HepG2 (cell line): Measurements from ENCODE around the gene PSMD3. TPM values are rescaled to one million over a fixed set of nuclear protein-coding genes. Genes with fewer than 3 reads are reported as not detected.

Experiments used
- ADNP ChIP-seq: sonication (generic); formaldehyde crosslinking; IDR thresholded peaks from 2 replicates; pipeline ENCODE4 v1.4.0; 2020; ENCODE audit warnings: missing genetic modification reagents
- DNMT3B ChIP-seq: conservative IDR thresholded peaks from 2 replicates; pipeline ENCODE4 v1.6.1; 2016; ENCODE audit warnings: missing biosample characterization, control low read depth
- HHEX ChIP-seq: IDR thresholded peaks from 2 replicates; pipeline ENCODE4 v1.6.1; 2016; ENCODE audit warnings: control low read depth
- SMARCE1 ChIP-seq: fragments of 450-650 bp; IDR thresholded peaks from 2 replicates; pipeline ENCODE4 v1.6.1; 2017; ENCODE audit warnings: borderline replicate concordance
- TEAD3 ChIP-seq: optimal IDR thresholded peaks from 2 replicates; pipeline ENCODE3; 2016; ENCODE audit warnings: borderline replicate concordance
- WIZ ChIP-seq: sonication (generic); formaldehyde crosslinking; IDR thresholded peaks from 2 replicates; pipeline ENCODE4 v1.5.1; 2020; ENCODE audit warnings: mild to moderate bottlenecking, missing genetic modification reagents
- ZBTB38 ChIP-seq: sonication (generic); formaldehyde crosslinking; IDR thresholded peaks from 2 replicates; pipeline ENCODE4 v1.5.1; 2020; ENCODE audit warnings: mild to moderate bottlenecking, missing genetic modification reagents
- ZBTB43 ChIP-seq: sonication (generic); formaldehyde crosslinking; conservative IDR thresholded peaks from 2 replicates; pipeline ENCODE4 v1.4.0; 2020; ENCODE audit warnings: missing genetic modification reagents
- ZFX ChIP-seq: sonication (generic); formaldehyde crosslinking; IDR thresholded peaks from 2 replicates; pipeline ENCODE4 v1.4.0; 2020; ENCODE audit warnings: mild to moderate bottlenecking, low read depth, missing genetic modification reagents, moderate library complexity
- ZMYM3 ChIP-seq: sonication (generic); formaldehyde crosslinking; IDR thresholded peaks from 2 replicates; pipeline ENCODE4 v1.5.1; 2020; ENCODE audit warnings: mild to moderate bottlenecking, missing genetic modification reagents
- ZNF432 ChIP-seq: sonication (generic); formaldehyde crosslinking; IDR thresholded peaks from 2 replicates; pipeline ENCODE4 v1.5.0; 2020; ENCODE audit warnings: missing genetic modification reagents, mild to moderate bottlenecking, borderline replicate concordance
- ZNF616 ChIP-seq: sonication (generic); formaldehyde crosslinking; IDR thresholded peaks from 2 replicates; pipeline ENCODE4 v1.5.0; 2020; ENCODE audit warnings: low read depth, mild to moderate bottlenecking, missing genetic modification reagents
- ZSCAN21 ChIP-seq: sonication (generic); formaldehyde crosslinking; IDR thresholded peaks from 2 replicates; pipeline ENCODE4 v1.8.0; 2022; ENCODE audit warnings: mild to moderate bottlenecking, missing genetic modification reagents, moderate library complexity, borderline replicate concordance
- polyA plus RNA-seq, 8 experiments: library from polyadenylated mRNA; depleted of rRNA in 3 of 8; stranded (reverse) in 7 of 8; unstranded in 1 of 8; fragments of >200 nt; fragmentation: Illumina TruSeq in 4 of 8; extraction: Trizol in 4 of 8; gene quantifications; 2 replicates each; pipeline versions ENCODE4 v1.2.1 to v1.2.3, GENCODE V29; 2011 to 2016; ENCODE audit warnings: low read depth in 4 of 8, missing spikeins in 1 of 8, mixed read lengths in 1 of 8; ENCODE audit not compliant: insufficient read depth in 1 of 8
- total RNA-seq, 5 experiments: library from RNA; depleted of rRNA; stranded (reverse); fragments of >200 nt; fragmentation: Illumina TruSeq; extraction: Trizol; gene quantifications; 2 replicates each; pipeline ENCODE4 v1.2.3, GENCODE V29; 2016; ENCODE audit warnings: low read depth in 1 of 5
- TF ChIP-seq, protein P1 (sequence below): IDR thresholded peaks from 2 replicates; pipeline ENCODE4 v1.6.1; 2012; ENCODE audit warnings: low read depth, low read length, improper control_type of control experiment
- TF ChIP-seq, protein P2 (sequence below): sonication (generic); formaldehyde crosslinking; IDR thresholded peaks from 2 replicates; pipeline ENCODE4 v1.4.0; 2020; ENCODE audit warnings: missing genetic modification reagents, borderline replicate concordance
- TF ChIP-seq, protein P3 (sequence below): sonication (generic); formaldehyde crosslinking; conservative IDR thresholded peaks from 2 replicates; pipeline ENCODE4 v1.8.0; 2022; ENCODE audit warnings: mild to moderate bottlenecking, moderate library complexity, missing genetic modification reagents
- TF ChIP-seq, protein P4 (sequence below): sonication (generic); formaldehyde crosslinking; IDR thresholded peaks from 2 replicates; pipeline ENCODE4 v1.5.1; 2020; ENCODE audit warnings: missing genetic modification reagents, mild to moderate bottlenecking, borderline replicate concordance
- TF ChIP-seq, protein P5 (sequence below): IDR thresholded peaks from 2 replicates; pipeline ENCODE4 v1.6.1; 2016; ENCODE audit warnings: missing compliant biosample characterization, missing genetic modification reagents, borderline replicate concordance

The PSMD3 gene
- total and polyA plus RNA-seq, 2 of the 13 experiments (the other 11 are each of a cell fraction or from before 2014, with no cell fraction given), result 97.4 to 146 TPM

DNA sequence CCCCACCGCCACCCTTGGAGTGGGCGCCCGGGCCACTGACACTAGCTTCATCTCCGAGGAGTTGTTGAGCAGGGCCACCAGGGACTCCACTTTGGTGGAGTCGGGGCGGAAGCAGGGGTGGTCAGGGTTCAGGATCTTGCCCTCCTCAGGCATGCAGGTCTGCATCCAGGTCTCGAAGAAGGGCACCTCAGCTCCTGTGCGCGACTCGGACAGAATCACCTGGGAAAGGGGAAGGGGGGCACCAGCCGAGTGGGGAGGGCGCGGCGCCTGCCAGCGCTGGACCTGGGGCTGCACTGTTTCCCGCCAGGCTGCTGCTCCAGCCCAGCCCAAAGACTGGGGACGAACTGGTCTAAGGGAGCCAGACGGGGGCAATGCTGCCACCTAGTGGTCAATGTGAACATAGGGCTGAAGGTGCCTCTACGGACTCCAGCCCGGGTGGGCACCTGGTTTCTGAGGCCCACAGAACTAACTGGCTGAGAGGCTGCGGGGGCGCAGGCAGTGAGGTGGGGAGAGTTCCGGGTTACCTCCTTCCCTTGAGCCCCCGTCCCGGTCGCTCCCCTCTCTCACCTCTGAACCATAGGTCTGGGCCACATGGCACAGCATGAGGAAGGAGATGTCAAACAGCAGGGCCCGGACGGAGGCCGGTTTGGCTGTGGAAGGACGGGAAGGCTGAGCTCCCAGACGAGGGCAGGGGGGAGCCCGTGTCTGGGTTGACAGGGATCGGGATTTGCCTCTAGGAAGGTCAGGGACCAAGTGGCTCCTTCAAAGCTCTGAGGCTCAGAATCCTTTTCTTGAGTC, 46.4 kb downstream of the PSMD3 start (continued):
- TF ChIP-seq, protein P1, sequence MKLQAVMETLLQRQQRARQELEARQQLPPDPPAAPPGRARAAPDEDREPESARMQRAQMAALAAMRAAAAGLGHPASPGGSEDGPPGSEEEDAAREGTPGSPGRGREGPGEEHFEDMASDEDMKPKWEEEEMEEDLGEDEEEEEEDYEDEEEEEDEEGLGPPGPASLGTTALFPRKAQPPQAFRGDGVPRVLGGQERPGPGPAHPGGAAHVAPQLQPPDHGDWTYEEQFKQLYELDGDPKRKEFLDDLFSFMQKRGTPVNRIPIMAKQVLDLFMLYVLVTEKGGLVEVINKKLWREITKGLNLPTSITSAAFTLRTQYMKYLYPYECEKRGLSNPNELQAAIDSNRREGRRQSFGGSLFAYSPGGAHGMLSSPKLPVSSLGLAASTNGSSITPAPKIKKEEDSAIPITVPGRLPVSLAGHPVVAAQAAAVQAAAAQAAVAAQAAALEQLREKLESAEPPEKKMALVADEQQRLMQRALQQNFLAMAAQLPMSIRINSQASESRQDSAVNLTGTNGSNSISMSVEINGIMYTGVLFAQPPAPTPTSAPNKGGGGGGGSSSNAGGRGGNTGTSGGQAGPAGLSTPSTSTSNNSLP, result no peak
- TF ChIP-seq ZSCAN21 (0 out of 2 replicates have a peak, but pooled peaks have one; percentile 51), ZNF432 (CRISPR knock-in tag) (no peak), ZNF616 (CRISPR knock-in tag) (no peak), ADNP (no peak), ZFX (no peak), HHEX (CRISPR knock-in tag) (no peak), DNMT3B (CRISPR knock-in tag) (no peak), TEAD3 (CRISPR knock-in tag) (peak; percentile 20), ZBTB38 (CRISPR knock-in tag) (peak; percentile 59), WIZ (CRISPR knock-in tag) (no peak), SMARCE1 (no peak), ZMYM3 (CRISPR knock-in tag) (no peak), ZBTB43 (CRISPR knock-in tag) (no peak)
- TF ChIP-seq, protein P2, sequence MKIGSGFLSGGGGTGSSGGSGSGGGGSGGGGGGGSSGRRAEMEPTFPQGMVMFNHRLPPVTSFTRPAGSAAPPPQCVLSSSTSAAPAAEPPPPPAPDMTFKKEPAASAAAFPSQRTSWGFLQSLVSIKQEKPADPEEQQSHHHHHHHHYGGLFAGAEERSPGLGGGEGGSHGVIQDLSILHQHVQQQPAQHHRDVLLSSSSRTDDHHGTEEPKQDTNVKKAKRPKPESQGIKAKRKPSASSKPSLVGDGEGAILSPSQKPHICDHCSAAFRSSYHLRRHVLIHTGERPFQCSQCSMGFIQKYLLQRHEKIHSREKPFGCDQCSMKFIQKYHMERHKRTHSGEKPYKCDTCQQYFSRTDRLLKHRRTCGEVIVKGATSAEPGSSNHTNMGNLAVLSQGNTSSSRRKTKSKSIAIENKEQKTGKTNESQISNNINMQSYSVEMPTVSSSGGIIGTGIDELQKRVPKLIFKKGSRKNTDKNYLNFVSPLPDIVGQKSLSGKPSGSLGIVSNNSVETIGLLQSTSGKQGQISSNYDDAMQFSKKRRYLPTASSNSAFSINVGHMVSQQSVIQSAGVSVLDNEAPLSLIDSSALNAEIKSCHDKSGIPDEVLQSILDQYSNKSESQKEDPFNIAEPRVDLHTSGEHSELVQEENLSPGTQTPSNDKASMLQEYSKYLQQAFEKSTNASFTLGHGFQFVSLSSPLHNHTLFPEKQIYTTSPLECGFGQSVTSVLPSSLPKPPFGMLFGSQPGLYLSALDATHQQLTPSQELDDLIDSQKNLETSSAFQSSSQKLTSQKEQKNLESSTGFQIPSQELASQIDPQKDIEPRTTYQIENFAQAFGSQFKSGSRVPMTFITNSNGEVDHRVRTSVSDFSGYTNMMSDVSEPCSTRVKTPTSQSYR (CRISPR knock-in tag), result no peak
- TF ChIP-seq, protein P3, sequence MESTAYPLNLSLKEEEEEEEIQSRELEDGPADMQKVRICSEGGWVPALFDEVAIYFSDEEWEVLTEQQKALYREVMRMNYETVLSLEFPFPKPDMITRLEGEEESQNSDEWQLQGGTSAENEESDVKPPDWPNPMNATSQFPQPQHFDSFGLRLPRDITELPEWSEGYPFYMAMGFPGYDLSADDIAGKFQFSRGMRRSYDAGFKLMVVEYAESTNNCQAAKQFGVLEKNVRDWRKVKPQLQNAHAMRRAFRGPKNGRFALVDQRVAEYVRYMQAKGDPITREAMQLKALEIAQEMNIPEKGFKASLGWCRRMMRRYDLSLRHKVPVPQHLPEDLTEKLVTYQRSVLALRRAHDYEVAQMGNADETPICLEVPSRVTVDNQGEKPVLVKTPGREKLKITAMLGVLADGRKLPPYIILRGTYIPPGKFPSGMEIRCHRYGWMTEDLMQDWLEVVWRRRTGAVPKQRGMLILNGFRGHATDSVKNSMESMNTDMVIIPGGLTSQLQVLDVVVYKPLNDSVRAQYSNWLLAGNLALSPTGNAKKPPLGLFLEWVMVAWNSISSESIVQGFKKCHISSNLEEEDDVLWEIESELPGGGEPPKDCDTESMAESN (CRISPR knock-in tag), result no peak
- TF ChIP-seq, protein P4, sequence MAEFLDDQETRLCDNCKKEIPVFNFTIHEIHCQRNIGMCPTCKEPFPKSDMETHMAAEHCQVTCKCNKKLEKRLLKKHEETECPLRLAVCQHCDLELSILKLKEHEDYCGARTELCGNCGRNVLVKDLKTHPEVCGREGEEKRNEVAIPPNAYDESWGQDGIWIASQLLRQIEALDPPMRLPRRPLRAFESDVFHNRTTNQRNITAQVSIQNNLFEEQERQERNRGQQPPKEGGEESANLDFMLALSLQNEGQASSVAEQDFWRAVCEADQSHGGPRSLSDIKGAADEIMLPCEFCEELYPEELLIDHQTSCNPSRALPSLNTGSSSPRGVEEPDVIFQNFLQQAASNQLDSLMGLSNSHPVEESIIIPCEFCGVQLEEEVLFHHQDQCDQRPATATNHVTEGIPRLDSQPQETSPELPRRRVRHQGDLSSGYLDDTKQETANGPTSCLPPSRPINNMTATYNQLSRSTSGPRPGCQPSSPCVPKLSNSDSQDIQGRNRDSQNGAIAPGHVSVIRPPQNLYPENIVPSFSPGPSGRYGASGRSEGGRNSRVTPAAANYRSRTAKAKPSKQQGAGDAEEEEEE (CRISPR knock-in tag), result no peak
- TF ChIP-seq, protein P5, sequence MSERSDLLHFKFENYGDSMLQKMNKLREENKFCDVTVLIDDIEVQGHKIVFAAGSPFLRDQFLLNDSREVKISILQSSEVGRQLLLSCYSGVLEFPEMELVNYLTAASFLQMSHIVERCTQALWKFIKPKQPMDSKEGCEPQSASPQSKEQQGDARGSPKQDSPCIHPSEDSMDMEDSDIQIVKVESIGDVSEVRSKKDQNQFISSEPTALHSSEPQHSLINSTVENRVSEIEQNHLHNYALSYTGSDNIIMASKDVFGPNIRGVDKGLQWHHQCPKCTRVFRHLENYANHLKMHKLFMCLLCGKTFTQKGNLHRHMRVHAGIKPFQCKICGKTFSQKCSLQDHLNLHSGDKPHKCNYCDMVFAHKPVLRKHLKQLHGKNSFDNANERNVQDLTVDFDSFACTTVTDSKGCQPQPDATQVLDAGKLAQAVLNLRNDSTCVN (CRISPR knock-in tag), result no peak
